NB4 (cell line): ENCODE results near the gene NSF.
"Not testable (repeated sequence)": the region's sequence is repeated elsewhere in the genome, so short reads cannot be mapped to it uniquely, and the experiment has no call there.

ENCODE experiments used
- POLR2A ChIP-seq: IDR thresholded peaks from 2 replicates; pipeline ENCODE4 v1.6.1; 2011; ENCODE audit warnings: mild to moderate bottlenecking; ENCODE audit not compliant: insufficient read length; ENCODE audit errors: extremely low read depth
- TF ChIP-seq, protein P1 (sequence below): IDR thresholded peaks from 2 replicates; pipeline ENCODE4 v1.6.1; 2011; ENCODE audit warnings: low read depth, low read length
- TF ChIP-seq, protein P2 (sequence below): IDR thresholded peaks from one replicate; pipeline ENCODE4 v1.5.1; 2012; ENCODE audit warnings: low read depth, low read length

DNA sequence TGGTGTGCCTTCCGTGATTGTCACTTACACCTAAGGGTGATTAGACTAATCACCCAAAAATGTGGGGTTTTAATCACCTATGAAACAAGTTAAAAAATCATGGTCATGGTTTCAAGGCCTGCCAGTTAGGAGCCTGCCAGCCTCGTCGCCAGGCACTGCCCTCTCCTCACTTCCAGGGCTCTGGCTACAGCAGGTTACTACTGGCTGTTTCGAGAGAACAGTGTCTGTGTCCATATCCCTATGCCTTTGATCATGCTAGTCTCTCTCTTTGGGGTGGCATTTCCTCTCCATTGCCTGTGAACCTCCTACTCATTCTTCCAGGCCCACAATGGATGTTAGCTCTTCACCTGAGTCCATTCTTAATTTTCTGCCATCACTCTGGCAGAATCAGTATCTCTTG, 80.3 kb downstream of the NSF start:
- TF ChIP-seq, protein P1, sequence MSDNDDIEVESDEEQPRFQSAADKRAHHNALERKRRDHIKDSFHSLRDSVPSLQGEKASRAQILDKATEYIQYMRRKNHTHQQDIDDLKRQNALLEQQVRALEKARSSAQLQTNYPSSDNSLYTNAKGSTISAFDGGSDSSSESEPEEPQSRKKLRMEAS: not testable (repeated sequence)
- TF ChIP-seq, protein P2, sequence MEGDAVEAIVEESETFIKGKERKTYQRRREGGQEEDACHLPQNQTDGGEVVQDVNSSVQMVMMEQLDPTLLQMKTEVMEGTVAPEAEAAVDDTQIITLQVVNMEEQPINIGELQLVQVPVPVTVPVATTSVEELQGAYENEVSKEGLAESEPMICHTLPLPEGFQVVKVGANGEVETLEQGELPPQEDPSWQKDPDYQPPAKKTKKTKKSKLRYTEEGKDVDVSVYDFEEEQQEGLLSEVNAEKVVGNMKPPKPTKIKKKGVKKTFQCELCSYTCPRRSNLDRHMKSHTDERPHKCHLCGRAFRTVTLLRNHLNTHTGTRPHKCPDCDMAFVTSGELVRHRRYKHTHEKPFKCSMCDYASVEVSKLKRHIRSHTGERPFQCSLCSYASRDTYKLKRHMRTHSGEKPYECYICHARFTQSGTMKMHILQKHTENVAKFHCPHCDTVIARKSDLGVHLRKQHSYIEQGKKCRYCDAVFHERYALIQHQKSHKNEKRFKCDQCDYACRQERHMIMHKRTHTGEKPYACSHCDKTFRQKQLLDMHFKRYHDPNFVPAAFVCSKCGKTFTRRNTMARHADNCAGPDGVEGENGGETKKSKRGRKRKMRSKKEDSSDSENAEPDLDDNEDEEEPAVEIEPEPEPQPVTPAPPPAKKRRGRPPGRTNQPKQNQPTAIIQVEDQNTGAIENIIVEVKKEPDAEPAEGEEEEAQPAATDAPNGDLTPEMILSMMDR: not testable (repeated sequence)
- TF ChIP-seq POLR2A: not testable (repeated sequence)
